DND-41 (cell line): Measurements from ENCODE around the gene STH.

Experiments used
- ATAC-seq: fragments of 200-7000 bp; cut with Tn5 transposase; 3 replicates; pipeline ENCODE4 v1.9.1; 2021; ENCODE audit warnings: low read depth; ENCODE audit not compliant: insufficient read depth
- DNase-seq: peaks from one replicate; pipeline ENCODE4 v3.0.0-alpha.2; 2020
- H2AFZ ChIP-seq: 2 replicates; pipeline ENCODE4 v1.6.0; 2012; ENCODE audit warnings: low read depth, low read length
- H3K27ac ChIP-seq: 2 replicates; pipeline ENCODE4 v1.5.1; 2012; ENCODE audit warnings: low read length, inconsistent platforms
- H3K27me3 ChIP-seq: fragments of 200-600 bp; sonication (generic); 2 replicates; pipeline ENCODE4 v1.6.0; 2012; ENCODE audit warnings: low read length, mild to moderate bottlenecking, inconsistent platforms; ENCODE audit not compliant: insufficient read depth, poor library complexity
- H3K36me3 ChIP-seq: 2 replicates; pipeline ENCODE4 v1.5.1; 2012; ENCODE audit warnings: low read length, inconsistent platforms; ENCODE audit not compliant: insufficient read depth
- H3K4me1 ChIP-seq: 2 replicates; pipeline ENCODE4 v1.5.1; 2012; ENCODE audit warnings: mild to moderate bottlenecking, low read length; ENCODE audit not compliant: insufficient read depth
- H3K4me2 ChIP-seq: 2 replicates; pipeline ENCODE4 v1.6.0; 2012; ENCODE audit warnings: mild to moderate bottlenecking, moderate library complexity, low read length, inconsistent platforms; ENCODE audit not compliant: insufficient read depth
- H3K4me3 ChIP-seq, 2 experiments: fragments of 200-600 bp in 1 of 2; shearing (Covaris generic) in 1 of 2; 2 replicates each; pipeline ENCODE4 v1.5.1; 2012 to 2016; ENCODE audit warnings: inconsistent platforms in 2 of 2, low read length in 2 of 2, mild to moderate bottlenecking in 2 of 2, low read depth in 1 of 2, moderate library complexity in 1 of 2
- H3K79me2 ChIP-seq: 2 replicates; pipeline ENCODE4 v1.6.0; 2012; ENCODE audit warnings: low read length, inconsistent platforms; ENCODE audit not compliant: insufficient read depth
- H3K9ac ChIP-seq: 2 replicates; pipeline ENCODE4 v1.6.0; 2012; ENCODE audit warnings: low read depth, mild to moderate bottlenecking, inconsistent platforms, low read length, moderate library complexity
- H3K9me3 ChIP-seq: 2 replicates; pipeline ENCODE4 v1.5.1; 2012; ENCODE audit warnings: low read length, moderate library complexity, mild to moderate bottlenecking, inconsistent platforms; ENCODE audit not compliant: insufficient read depth, severe bottlenecking
- H4K20me1 ChIP-seq: 2 replicates; pipeline ENCODE4 v1.6.0; 2012; ENCODE audit warnings: low read length; ENCODE audit not compliant: insufficient read depth
- CTCF ChIP-seq: IDR thresholded peaks from 2 replicates; pipeline ENCODE4 v1.5.1; 2012; ENCODE audit warnings: borderline replicate concordance, low read length, moderate library complexity, mild to moderate bottlenecking; ENCODE audit not compliant: poor library complexity, severe bottlenecking; ENCODE audit errors: extremely low read depth
- EZH2 ChIP-seq: IDR thresholded peaks from 3 replicates; pipeline ENCODE4 v1.6.1; 2012; ENCODE audit warnings: borderline replicate concordance, low read depth, mild to moderate bottlenecking, moderate library complexity, low read length, inconsistent platforms; ENCODE audit not compliant: severe bottlenecking

STH gene

DNA sequence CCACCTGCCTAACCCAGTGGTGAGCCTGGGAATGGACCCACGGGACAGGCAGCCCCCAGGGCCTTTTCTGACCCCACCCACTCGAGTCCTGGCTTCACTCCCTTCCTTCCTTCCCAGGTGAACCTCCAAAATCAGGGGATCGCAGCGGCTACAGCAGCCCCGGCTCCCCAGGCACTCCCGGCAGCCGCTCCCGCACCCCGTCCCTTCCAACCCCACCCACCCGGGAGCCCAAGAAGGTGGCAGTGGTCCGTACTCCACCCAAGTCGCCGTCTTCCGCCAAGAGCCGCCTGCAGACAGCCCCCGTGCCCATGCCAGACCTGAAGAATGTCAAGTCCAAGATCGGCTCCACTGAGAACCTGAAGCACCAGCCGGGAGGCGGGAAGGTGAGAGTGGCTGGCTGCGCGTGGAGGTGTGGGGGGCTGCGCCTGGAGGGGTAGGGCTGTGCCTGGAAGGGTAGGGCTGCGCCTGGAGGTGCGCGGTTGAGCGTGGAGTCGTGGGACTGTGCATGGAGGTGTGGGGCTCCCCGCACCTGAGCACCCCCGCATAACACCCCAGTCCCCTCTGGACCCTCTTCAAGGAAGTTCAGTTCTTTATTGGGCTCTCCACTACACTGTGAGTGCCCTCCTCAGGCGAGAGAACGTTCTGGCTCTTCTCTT lies 2.6 kb upstream of the STH start:
- no peak overlapping the region for H3K9ac ChIP-seq
- ATAC-seq (no peak), DNase-seq (no peak)
- no peaks in the 10 kb centered on the region for H3K79me2 ChIP-seq
- no peaks in the 10 kb centered on the region for H4K20me1 ChIP-seq
- no peak overlapping the region for H3K27ac ChIP-seq
- no peak overlapping the region for H3K4me3 ChIP-seq
- H2AFZ ChIP-seq: no peak overlapping the region
- H3K27me3 ChIP-seq: no peaks in the 10 kb centered on the region
- no peaks in the 10 kb centered on the region for H3K9me3 ChIP-seq
- TF ChIP-seq EZH2 (no peak), CTCF (no peak)
- no peaks in the 10 kb centered on the region for H3K36me3 ChIP-seq
- no peaks in the 10 kb centered on the region for H3K4me1 ChIP-seq
- no peak overlapping the region for H3K4me2 ChIP-seq

DNA sequence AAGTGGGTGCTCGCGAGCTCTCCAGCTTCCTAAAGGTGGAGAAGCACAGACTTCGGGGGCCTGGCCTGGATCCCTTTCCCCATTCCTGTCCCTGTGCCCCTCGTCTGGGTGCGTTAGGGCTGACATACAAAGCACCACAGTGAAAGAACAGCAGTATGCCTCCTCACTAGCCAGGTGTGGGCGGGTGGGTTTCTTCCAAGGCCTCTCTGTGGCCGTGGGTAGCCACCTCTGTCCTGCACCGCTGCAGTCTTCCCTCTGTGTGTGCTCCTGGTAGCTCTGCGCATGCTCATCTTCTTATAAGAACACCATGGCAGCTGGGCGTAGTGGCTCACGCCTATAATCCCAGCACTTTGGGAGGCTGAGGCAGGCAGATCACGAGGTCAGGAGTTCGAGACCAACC lies 1.9 kb upstream of the STH start:
- Histone ChIP-seq H3K79me2 (no peaks in the 10 kb centered on the region), H3K4me3 (no peak overlapping the region), H3K36me3 (no peaks in the 10 kb centered on the region), H3K27ac (no peak overlapping the region), H3K27me3 (no peaks in the 10 kb centered on the region), H3K9ac (no peak overlapping the region), H2AFZ (no peak overlapping the region), H4K20me1 (no peaks in the 10 kb centered on the region), H3K4me2 (no peak overlapping the region), H3K4me1 (no peaks in the 10 kb centered on the region), H3K9me3 (no peaks in the 10 kb centered on the region)
- ATAC-seq: no peak
- DNase-seq: no peak
- no peak for TF ChIP-seq CTCF
- TF ChIP-seq EZH2: no peak

GRCh38 chr17:45997624-45998023 lies 1.4 kb upstream of the STH start:
- Histone ChIP-seq H3K27me3 (no peaks in the 10 kb centered on the region), H3K36me3 (no peaks in the 10 kb centered on the region), H3K4me1 (no peaks in the 10 kb centered on the region), H3K79me2 (no peaks in the 10 kb centered on the region), H3K9ac (no peak overlapping the region), H3K9me3 (no peaks in the 10 kb centered on the region), H4K20me1 (no peaks in the 10 kb centered on the region), H2AFZ (no peak overlapping the region), H3K27ac (no peak overlapping the region), H3K4me3 (no peak overlapping the region), H3K4me2 (no peak overlapping the region)
- no peak for DNase-seq
- TF ChIP-seq CTCF: no peak
- TF ChIP-seq EZH2: no peak
- no peak for ATAC-seq
